GM23248 (cell line): ENCODE measurements around the gene SERINC3.

Source experiments
- EZH2 ChIP-seq: fragments of 200-600 bp; sonication (generic); IDR thresholded peaks from 2 replicates; pipeline ENCODE4 v1.6.1; 2018; ENCODE audit warnings: antibody characterized with exemption, mild to moderate bottlenecking; ENCODE audit not compliant: insufficient read depth, poor library complexity, severe bottlenecking
- EZH2phosphoT487 ChIP-seq: fragments of 200-600 bp; sonication (generic); IDR thresholded peaks from 2 replicates; pipeline ENCODE4 v1.6.1; 2018; ENCODE audit warnings: antibody characterized with exemption, moderate library complexity, mild to moderate bottlenecking, low read depth; ENCODE audit not compliant: insufficient read depth

- TF ChIP-seq EZH2 (no peak), EZH2phosphoT487 (no peak)
These were observed 4.4 kb downstream of the SERINC3 start for GRCh38 chr20:44517454-44517853.
